Retinal pigment epithelial cell (primary cell): ENCODE data around the gene SNRNP25.
A peak's percentile ranks its signal among the peaks of the same experiment; 100 is the strongest.

ENCODE experiments used
- DNase-seq: peaks from one replicate; pipeline ENCODE4 v3.0.0-alpha.2; 2010; ENCODE audit warnings: low read depth
- H3K4me3 ChIP-seq: 2 replicates; pipeline ENCODE4 v1.5.1; 2011; ENCODE audit warnings: mild to moderate bottlenecking, low read length, control low read depth, moderate library complexity
- TF ChIP-seq, protein P1 (sequence below): conservative IDR thresholded peaks from 2 replicates; pipeline ENCODE4 v1.5.1; 2011; ENCODE audit warnings: low read depth, low read length, control low read depth, inconsistent platforms

The SNRNP25 gene

GRCh38 chr16:84718-85406, 31.2 kb downstream of the SNRNP25 start:
- DNase-seq: peak; percentile 77
- TF ChIP-seq, protein P1, sequence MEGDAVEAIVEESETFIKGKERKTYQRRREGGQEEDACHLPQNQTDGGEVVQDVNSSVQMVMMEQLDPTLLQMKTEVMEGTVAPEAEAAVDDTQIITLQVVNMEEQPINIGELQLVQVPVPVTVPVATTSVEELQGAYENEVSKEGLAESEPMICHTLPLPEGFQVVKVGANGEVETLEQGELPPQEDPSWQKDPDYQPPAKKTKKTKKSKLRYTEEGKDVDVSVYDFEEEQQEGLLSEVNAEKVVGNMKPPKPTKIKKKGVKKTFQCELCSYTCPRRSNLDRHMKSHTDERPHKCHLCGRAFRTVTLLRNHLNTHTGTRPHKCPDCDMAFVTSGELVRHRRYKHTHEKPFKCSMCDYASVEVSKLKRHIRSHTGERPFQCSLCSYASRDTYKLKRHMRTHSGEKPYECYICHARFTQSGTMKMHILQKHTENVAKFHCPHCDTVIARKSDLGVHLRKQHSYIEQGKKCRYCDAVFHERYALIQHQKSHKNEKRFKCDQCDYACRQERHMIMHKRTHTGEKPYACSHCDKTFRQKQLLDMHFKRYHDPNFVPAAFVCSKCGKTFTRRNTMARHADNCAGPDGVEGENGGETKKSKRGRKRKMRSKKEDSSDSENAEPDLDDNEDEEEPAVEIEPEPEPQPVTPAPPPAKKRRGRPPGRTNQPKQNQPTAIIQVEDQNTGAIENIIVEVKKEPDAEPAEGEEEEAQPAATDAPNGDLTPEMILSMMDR: no peak
- no peak overlapping the region for H3K4me3 ChIP-seq

DNA sequence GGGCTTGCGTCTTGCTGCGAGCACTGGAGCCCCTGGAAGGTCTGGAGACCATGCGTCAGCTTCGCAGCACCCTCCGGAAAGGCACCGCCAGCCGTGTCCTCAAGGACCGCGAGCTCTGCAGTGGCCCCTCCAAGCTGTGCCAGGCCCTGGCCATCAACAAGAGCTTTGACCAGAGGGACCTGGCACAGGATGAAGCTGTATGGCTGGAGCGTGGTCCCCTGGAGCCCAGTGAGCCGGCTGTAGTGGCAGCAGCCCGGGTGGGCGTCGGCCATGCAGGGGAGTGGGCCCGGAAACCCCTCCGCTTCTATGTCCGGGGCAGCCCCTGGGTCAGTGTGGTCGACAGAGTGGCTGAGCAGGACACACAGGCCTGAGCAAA, 31.8 kb downstream of the SNRNP25 start:
- no peak for DNase-seq
- TF ChIP-seq, protein P1: no peak
- no peak overlapping the region for H3K4me3 ChIP-seq

DNA sequence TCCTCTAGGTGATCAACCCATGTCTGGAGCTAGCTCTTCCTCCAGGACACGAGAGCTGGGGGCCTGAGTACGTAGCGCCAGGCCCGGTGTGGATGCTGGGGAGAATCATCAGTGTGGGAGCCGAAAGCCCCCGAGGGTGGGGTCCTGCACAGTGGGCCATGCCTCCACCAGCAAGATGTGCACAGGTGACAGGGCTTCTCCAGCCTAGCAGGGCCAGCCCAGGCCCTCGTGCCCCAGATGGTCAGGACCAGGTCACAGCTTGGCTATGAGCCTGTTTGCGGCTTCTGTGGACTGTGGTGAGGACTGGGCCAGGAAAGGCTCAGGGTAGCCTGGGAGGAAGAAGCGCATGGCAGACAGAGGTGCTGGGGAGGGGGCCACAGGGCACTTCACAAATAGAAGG, 32.2 kb downstream of the SNRNP25 start:
- TF ChIP-seq, protein P1: no peak
- no peak overlapping the region for H3K4me3 ChIP-seq
- DNase-seq: no peak

- TF ChIP-seq, protein P1: no peak
- no peak for DNase-seq
- no peak overlapping the region for H3K4me3 ChIP-seq
Measured at GRCh38 chr16:86483-86952, 32.9 kb downstream of the SNRNP25 start.

DNA sequence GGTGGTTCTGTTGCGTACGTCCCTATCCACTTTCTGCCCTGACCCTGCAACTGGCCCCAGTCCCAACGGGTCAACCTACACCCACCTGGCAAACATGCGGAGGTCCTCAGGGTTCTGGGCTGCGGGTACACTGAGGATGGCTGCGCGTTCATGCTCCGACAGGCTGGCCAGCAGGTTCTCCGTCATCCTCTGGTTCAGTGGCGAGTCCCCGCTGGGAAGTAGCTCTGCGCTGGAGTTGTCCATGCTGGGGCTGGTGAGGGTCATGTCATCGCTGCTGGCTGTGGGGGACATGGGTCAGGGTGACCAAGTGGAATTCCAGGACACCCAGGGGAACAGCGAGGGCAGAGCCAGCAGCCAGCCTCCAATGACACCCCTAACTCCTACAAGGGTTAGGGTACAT, 35.0 kb downstream of the SNRNP25 start:
- DNase-seq: no peak
- no peak overlapping the region for H3K4me3 ChIP-seq
- TF ChIP-seq, protein P1: no peak

DNA sequence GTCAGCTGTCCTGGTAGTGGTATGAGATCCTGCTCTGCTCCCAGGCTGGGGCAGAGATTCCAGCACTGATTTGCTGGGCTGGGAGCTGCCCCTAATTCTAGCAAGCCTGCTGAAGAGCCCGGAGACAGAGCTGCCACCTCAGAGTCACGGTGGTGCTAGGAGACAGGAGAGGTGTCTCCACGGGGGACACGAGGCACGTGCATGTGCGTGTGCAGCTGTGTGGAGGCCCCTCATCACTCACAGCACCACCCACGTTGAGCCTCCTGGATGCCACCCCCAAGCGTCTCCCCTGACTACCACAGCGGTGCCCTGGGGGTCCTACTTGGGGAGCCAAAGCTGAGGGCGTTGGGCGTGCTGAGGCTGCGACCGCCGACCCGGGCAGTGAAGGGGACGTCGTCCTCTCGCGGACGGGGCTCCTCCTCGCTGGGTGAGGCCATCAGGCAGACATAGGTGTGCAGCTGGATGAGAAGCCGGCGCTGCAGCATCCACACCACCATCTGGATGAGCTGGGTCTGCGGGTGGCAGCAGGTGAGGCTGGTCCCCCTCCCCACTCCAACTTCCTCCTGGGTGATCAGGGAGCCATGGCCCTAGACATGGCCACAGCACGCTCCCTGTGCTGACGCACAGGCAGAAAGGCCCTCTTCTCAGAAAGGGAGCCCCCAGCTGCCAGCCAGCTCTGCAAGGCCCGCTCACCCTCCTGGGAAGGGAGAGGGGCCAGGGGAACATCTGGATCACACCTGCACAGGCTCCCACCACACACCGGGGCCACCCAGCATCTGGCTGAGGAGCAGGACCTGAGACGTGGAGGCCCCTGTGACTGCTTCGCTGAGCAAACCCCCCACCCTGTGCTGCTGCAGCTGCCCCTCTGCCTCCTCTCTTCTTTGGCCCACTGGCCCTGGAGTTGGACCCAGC, 36.0 kb downstream of the SNRNP25 start:
- TF ChIP-seq, protein P1: no peak
- H3K4me3 ChIP-seq: no peak overlapping the region

More for the DNA sequence above, 36.0 kb downstream of the SNRNP25 start:
- no peak for DNase-seq
